K562 (cell line): Measurements from ENCODE around the gene EIF4E2.

ENCODE experiments used
- CCNT2 ChIP-seq: IDR thresholded peaks from 2 replicates; pipeline ENCODE4 v1.6.1; 2011; ENCODE audit warnings: borderline replicate concordance, low read depth, mild to moderate bottlenecking, moderate library complexity, mixed read lengths, low read length; ENCODE audit not compliant: insufficient read length; ENCODE audit errors: extremely low read depth
- CTCF ChIP-seq, 3 experiments: IDR thresholded peaks in 2 of 3; conservative IDR thresholded peaks in 1 of 3; 2 replicates each; pipeline ENCODE4 v1.5.1; 2011 to 2012; ENCODE audit warnings: low read length in 3 of 3, mild to moderate bottlenecking in 3 of 3, control low read depth in 2 of 3, improper control_type of control experiment in 1 of 3, inconsistent platforms in 1 of 3, low read depth in 1 of 3, mixed read lengths in 1 of 3, moderate library complexity in 1 of 3; ENCODE audit not compliant: insufficient read depth in 2 of 3
- FOS ChIP-seq: IDR thresholded peaks from 3 replicates; pipeline ENCODE4 v1.6.1; 2011; ENCODE audit not compliant: insufficient read length; ENCODE audit errors: extremely low read depth
- FOXA1 ChIP-seq: fragments of 450-650 bp; IDR thresholded peaks from 2 replicates; pipeline ENCODE4 v1.6.1; 2016; ENCODE audit warnings: mild to moderate bottlenecking, borderline replicate concordance
- HNRNPH1 ChIP-seq: fragments of 200-400 bp; formaldehyde crosslinking; optimal IDR thresholded peaks from 2 replicates; pipeline ENCODE3; 2017; ENCODE audit warnings: low read depth, mild to moderate bottlenecking, low read length, moderate library complexity
- HNRNPL ChIP-seq: fragments of 200-400 bp; formaldehyde crosslinking; IDR thresholded peaks from 2 replicates; pipeline ENCODE4 v1.6.1; 2017; ENCODE audit warnings: low read depth, mild to moderate bottlenecking, low read length
- NFATC3 ChIP-seq: fragments of 450-650 bp; IDR thresholded peaks from 2 replicates; pipeline ENCODE4 v1.6.1; 2017; ENCODE audit warnings: mild to moderate bottlenecking
- SMARCC2 ChIP-seq: fragments of 450-650 bp; IDR thresholded peaks from 2 replicates; pipeline ENCODE4 v1.6.1; 2017; ENCODE audit warnings: antibody characterized with exemption, moderate library complexity, mild to moderate bottlenecking, low read depth
- TCF7L2 ChIP-seq: fragments of 150-350 bp; IDR thresholded peaks from 2 replicates; pipeline ENCODE4 v1.6.1; 2016; ENCODE audit warnings: low read depth, mild to moderate bottlenecking, low read length, moderate library complexity
- ZNF12 ChIP-seq: sonication (generic); formaldehyde crosslinking; IDR thresholded peaks from 2 replicates; pipeline ENCODE4 v1.4.0; 2020; ENCODE audit warnings: mild to moderate bottlenecking, missing genetic modification reagents
- ZNF274 ChIP-seq: IDR thresholded peaks from 2 replicates; pipeline ENCODE4 v1.6.1; 2011; ENCODE audit warnings: low read depth, mild to moderate bottlenecking, low read length, moderate library complexity, borderline replicate concordance
- ZNF280B ChIP-seq: fragments of 250-450 bp; sonication (Bioruptor Pico); IDR thresholded peaks from 2 replicates; pipeline ENCODE4 v1.5.1; 2021; ENCODE audit warnings: mild to moderate bottlenecking

- TF ChIP-seq ZNF12 (CRISPR knock-in tag) = no peak
- TF ChIP-seq SMARCC2 = no peak
- TF ChIP-seq CTCF (IDR thresholded peaks at IDR 0.05 in 2 of 3, conservative IDR thresholded peaks at IDR 0.05 in 1 of 3; ENCODE audit: insufficient read depth in 2 of 3, low read depth in 1 of 3, low read length in 3 of 3) = no peak
- TF ChIP-seq CCNT2 = no peak
- TF ChIP-seq ZNF280B = no peak
- no peak for TF ChIP-seq FOXA1
- no peak for TF ChIP-seq ZNF274
- TF ChIP-seq HNRNPH1 = no peak
- no peak for TF ChIP-seq FOS
- TF ChIP-seq HNRNPL = no peak
- no peak for TF ChIP-seq NFATC3
- no peak for TF ChIP-seq TCF7L2
Measured at GRCh38 chr2:232569541-232569940, 19.1 kb downstream of the EIF4E2 start.
